Testis (tissue), 3 donors: ENCODE measurements around the gene EIF1B. TPM values are rescaled to one million over a fixed set of nuclear protein-coding genes. Genes with fewer than 3 reads are reported as not detected.

ENCODE experiments used
- DNase-seq: peaks from one replicate; pipeline ENCODE4 v3.0.0-alpha.2; 2019
- H3K27ac ChIP-seq, 2 donors: fragments of 200-600 bp; sonication (generic); one replicate each; pipeline ENCODE4 v1.5.1; 2019
- H3K27me3 ChIP-seq: fragments of 200-600 bp; sonication (generic); one replicate; pipeline ENCODE4 v1.5.1; 2019
- H3K36me3 ChIP-seq: fragments of 200-600 bp; sonication (generic); one replicate; pipeline ENCODE4 v1.5.1; 2017; ENCODE audit warnings: low read depth; ENCODE audit errors: missing control alignments
- H3K4me1 ChIP-seq: fragments of 200-600 bp; sonication (generic); one replicate; pipeline ENCODE4 v1.5.1; 2019
- H3K4me3 ChIP-seq, 2 donors: fragments of 200-600 bp; sonication (generic); one replicate each; pipeline ENCODE4 v1.5.1; 2017 to 2019
- H3K9me3 ChIP-seq: fragments of 200-600 bp; sonication (generic); one replicate; pipeline ENCODE4 v1.5.1; 2017
- POLR2A ChIP-seq: fragments of 450-650 bp; IDR thresholded peaks from one replicate; pipeline ENCODE4 v1.6.1; 2017; ENCODE audit warnings: antibody characterized with exemption, mild to moderate bottlenecking, moderate library complexity
- WGBS, 2 donors: methylation state at CpG; one replicate each; pipeline ENCODE4 v1.1.5; 2018; 5-methylcytosine and 5-hydroxymethylcytosine counted together
- intact Hi-C: fragments of 100-400 bp; cut with DNase I; formaldehyde crosslinking; loops from one replicate; pipeline ENCODE4 v1.15.1; 2023; ENCODE audit warnings: low total_unique reads
- polyA plus RNA-seq: library from polyadenylated mRNA; stranded (reverse); fragments of 350-450 nt; fragmentation: Illumina TruSeq; extraction: RNeasy Lipid Tissue Mini Kit (QIAGEN cat#74804); gene quantifications from one replicate; pipeline ENCODE4 v1.2.3, GENCODE V29; 2014; ENCODE audit warnings: low read depth, low replicate concordance; ENCODE audit not compliant: insufficient read depth
- total RNA-seq, 2 donors: library from RNA; depleted of rRNA; stranded (reverse); fragments of >200 nt; gene quantifications; one replicate each; pipeline ENCODE4 v1.2.3, GENCODE V29; 2016
- TF ChIP-seq, protein P1 (sequence below), 3 experiments: fragments of 450-650 bp in 2 of 3; fragments of 200-600 bp in 1 of 3; sonication (generic) in 1 of 3; IDR thresholded peaks; one replicate each; pipeline ENCODE4 v1.5.1; 2016 to 2019; ENCODE audit warnings: antibody characterized with exemption in 3 of 3, mild to moderate bottlenecking in 2 of 3, moderate library complexity in 1 of 3

EIF1B gene
- total and polyA plus RNA-seq, 3 donors from 2014 or later = 28.6 to 165 (median 49.6) TPM

DNA sequence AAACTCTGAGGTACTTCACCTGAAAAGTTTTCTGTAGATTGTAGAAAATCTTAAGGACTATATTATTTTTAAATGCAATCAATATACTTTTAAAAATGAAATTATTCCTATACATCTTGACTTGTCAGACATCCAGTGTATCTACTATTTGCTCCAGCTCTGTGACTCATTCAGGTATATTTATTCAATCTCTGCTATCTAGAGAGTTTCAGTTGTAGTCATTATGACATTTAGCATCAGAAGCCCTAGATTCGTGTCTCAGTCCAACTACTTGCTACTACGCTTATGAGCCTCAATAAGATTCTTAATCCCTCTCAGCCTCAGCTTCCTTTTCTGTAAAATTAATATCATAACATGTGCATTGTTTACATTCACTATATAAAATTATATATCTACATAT, 22.3 kb upstream of the EIF1B start:
- Histone ChIP-seq H3K4me3 (no peak overlapping the region), H3K27ac (no peak overlapping the region), H3K36me3 (no peaks in the 10 kb centered on the region), H3K4me1 (no peaks in the 10 kb centered on the region), H3K9me3 (no peaks in the 10 kb centered on the region), H3K27me3 (no peaks in the 10 kb centered on the region)
- intact Hi-C loops = no loop called here
- no peak for TF ChIP-seq POLR2A
- TF ChIP-seq, protein P1, sequence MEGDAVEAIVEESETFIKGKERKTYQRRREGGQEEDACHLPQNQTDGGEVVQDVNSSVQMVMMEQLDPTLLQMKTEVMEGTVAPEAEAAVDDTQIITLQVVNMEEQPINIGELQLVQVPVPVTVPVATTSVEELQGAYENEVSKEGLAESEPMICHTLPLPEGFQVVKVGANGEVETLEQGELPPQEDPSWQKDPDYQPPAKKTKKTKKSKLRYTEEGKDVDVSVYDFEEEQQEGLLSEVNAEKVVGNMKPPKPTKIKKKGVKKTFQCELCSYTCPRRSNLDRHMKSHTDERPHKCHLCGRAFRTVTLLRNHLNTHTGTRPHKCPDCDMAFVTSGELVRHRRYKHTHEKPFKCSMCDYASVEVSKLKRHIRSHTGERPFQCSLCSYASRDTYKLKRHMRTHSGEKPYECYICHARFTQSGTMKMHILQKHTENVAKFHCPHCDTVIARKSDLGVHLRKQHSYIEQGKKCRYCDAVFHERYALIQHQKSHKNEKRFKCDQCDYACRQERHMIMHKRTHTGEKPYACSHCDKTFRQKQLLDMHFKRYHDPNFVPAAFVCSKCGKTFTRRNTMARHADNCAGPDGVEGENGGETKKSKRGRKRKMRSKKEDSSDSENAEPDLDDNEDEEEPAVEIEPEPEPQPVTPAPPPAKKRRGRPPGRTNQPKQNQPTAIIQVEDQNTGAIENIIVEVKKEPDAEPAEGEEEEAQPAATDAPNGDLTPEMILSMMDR (IDR thresholded peaks at IDR 0.05) = no peak
- WGBS, 2 donors = 94 to 97% methylated on average over 2 of the region's 2 CpGs
- DNase-seq = no peak

DNA sequence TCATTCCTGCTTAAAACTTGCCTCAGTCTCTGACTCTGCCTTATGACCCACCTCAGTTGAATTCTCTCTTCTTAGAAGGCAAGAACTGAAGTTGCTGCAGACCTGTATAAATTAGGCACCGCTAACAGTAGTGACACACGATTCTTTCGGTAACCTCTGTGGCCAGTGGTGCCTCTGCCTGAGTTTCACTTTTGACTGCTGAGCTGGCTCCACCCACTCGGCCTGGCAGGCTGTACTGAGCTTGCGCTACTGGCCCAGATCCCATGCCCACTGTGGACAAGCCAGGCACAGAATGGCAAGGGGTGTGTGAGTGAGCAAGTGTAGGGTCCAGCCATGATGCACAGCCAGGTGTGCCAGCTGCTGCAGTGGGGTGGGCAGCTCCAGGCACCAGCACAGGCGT, 19.1 kb upstream of the EIF1B start:
- Histone ChIP-seq H3K27ac (no peak overlapping the region), H3K27me3 (no peaks in the 10 kb centered on the region), H3K36me3 (no peaks in the 10 kb centered on the region), H3K4me3 (no peak overlapping the region), H3K4me1 (no peaks in the 10 kb centered on the region), H3K9me3 (no peaks in the 10 kb centered on the region)
- TF ChIP-seq, protein P1 (IDR thresholded peaks at IDR 0.05) = no peak
- TF ChIP-seq POLR2A = no peak
- intact Hi-C loops = no loop called here
- 88 to 96% methylated on average over 5 to 6 of the region's 6 CpGs for WGBS, 2 donors
- DNase-seq = no peak

DNA sequence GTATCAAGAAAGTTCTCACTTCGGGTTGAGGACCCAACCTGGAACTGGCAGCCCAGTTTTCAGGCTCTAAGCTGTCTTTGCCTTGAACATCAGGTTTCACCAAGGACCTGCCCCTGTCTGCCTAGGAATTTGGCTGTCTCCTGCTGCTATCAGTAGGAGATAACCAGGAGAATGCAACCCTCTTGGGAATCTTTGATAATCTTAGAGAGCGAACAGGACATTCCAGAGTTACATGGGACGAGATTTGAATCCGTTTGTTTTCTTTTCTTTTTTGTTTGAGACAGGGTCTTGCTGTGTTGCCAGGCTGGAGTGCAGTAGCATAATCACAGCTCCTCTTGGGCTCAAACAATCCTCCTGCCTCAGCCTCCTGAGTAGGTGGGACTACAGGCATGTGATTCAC, 18.0 kb upstream of the EIF1B start:
- Histone ChIP-seq H3K4me3 (no peak overlapping the region), H3K36me3 (no peaks in the 10 kb centered on the region), H3K27ac (peak overlapping the region; percentile 8 to 47), H3K27me3 (no peaks in the 10 kb centered on the region), H3K9me3 (no peaks in the 10 kb centered on the region), H3K4me1 (no peaks in the 10 kb centered on the region)
- TF ChIP-seq POLR2A = no peak
- TF ChIP-seq, protein P1 (IDR thresholded peaks at IDR 0.05) = no peak
- intact Hi-C loops = no loop called here
- 47 to 65% methylated on average over 4 of the region's 4 CpGs for WGBS, 2 donors
- no peak for DNase-seq

DNA sequence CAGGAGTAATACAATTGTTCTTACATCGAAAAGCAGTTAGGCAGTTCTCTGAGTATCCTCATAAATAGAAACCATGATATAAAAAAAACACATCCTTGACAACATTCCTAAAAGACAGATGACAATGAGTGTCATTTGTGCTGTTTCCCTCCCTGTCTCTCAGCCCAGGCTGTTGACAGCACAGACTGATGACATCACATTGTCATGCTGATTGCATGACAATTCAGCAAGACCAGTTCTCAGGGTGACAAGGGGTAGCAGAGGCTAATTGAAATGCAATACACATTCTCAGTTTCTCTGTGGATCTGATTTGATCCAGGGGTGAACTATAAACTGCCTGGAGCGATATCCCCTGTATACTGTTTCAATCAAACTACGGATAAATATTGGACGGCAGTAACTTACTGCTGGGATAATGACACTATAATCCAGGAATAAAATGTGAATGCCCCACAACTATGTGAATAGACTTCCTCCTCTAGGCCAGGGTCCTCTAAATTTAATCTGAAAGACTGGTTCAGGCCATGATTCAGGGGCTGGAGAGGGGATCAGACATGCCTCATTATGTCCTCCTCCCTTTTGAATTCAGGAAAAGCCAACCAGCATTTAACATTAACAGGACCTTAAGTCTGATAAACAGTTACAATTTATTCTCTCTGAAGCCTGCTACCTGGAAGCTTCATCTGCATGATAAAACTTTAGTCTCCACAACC, 16.7 kb upstream of the EIF1B start:
- DNase-seq = no peak

More for the DNA sequence above, 16.7 kb upstream of the EIF1B start:
- Histone ChIP-seq H3K27ac (no peak overlapping the region), H3K9me3 (no peaks in the 10 kb centered on the region), H3K4me1 (no peaks in the 10 kb centered on the region), H3K4me3 (no peak overlapping the region), H3K36me3 (no peaks in the 10 kb centered on the region), H3K27me3 (no peaks in the 10 kb centered on the region)
- TF ChIP-seq, protein P1 (IDR thresholded peaks at IDR 0.05) = no peak
- TF ChIP-seq POLR2A = no peak
- 87 to 93% methylated on average over 4 of the region's 4 CpGs for WGBS, 2 donors
- intact Hi-C loops = no loop called here
